Fibroblast of skin of left biceps (primary cell): ENCODE results near the gene TBL1Y.
"Not testable (repeated sequence)": the region's sequence is repeated elsewhere in the genome, so short reads cannot be mapped to it uniquely, and the experiment has no call there.

Source experiments
- DNase-seq, 2 experiments: peaks; one replicate each; pipeline ENCODE4 v3.0.0-alpha.2; 2013; ENCODE audit warnings: low read depth in 2 of 2

Gene TBL1Y

DNA sequence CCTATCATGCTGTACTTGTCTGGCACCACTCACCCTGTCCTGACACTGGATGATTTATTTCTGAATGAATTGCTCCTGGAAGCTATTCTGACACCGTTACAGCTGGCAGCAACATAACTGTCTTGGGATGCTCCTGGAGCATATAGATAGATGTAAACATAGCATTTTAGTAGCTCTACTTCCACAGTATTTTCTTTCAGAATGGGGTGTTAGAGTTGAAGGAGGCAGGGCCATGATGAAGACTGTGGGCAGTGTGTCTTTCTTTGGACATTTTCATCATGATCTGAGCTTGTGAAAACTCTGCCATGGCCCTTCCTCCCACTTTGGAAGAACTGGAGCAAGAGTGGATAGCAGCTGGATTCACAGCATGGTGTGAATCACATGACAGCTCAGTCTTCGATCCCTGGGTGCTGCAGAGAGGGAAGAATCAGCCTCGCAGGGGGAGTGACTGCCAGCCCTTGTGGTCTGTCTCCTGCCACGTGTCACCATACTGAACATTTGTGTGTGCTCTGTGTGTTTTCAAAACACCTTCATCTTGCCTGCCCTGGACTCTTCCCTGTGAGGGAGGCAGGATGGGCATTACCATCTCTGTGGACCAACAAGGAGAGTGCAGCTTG is 61.9 kb downstream of the TBL1Y start:
- DNase-seq = no peak

DNA sequence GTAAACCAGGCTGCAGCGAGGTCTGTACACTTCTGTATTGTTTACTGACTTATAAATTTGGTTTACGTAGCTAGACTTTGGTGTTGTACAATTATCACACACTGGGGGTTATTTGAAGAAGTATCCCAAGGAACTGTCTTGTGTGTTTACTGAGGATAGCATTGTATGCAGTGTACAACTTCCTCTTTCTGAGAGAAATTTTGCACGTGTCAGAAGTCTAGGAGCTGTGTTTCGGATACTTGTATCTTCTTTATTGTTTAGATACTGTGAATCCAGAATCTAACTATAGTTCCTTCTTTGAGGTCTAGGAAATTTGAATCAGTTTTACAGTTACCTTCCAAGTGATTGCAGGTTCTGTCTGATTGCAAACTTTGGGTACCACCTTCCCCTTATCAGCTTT is 64.5 kb downstream of the TBL1Y start:
- DNase-seq = no peak

DNA sequence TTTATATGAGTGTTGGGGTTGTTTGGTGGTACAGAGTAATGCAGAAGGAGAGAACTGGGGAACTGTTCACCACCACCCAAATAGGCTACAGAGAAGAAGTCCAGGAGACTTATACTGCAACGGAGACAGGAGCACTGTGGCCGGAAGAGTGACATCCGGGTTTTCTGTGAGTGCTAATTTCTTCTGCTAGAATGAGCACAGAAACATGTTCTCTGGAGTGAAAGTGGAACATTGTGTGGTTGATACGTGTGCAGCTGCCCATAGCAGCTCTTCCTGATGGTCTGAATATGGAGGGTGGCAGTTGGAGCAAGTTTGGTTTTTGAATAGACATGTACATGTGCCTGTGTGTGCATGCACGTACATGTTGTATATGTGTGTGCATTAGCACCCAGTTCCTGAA is 67.3 kb downstream of the TBL1Y start:
- DNase-seq = no peak

DNA sequence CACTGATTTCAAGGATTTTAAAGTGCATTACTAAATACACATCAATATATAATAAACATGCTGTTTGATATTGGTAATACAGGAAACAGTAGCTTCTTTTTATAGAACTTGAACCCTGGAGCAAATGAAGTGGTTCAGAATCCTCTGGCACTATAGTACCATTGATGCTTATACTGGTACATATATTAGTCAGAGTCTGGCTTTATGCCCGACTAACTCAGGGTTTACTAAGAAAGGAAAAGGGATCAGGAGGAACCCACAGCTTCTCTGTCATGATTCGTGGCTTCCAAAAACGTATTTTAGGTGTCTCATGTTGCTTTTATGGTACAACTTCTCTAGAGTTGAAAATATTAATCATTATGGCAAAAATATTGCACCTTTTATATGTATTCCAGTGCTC is 72.7 kb downstream of the TBL1Y start:
- no peak for DNase-seq

DNA sequence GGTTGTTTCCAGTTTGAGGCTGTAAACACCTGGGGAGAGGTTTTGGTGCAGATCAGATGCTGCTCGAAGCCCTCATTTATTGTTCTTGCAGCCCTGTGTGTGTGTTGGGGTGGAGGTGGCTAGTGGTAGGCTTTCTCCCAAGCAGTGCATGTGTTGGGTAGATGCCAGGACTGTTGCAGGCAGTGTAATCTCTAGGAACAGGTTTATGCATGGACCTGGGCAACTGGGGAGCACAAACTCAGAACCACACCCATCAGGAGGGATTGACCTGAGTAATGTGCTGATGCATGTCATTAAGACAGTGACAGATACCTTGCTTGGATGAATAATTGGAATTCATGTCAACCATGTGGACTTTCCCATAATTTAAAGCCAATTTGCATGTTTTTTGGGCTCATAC is 77.3 kb downstream of the TBL1Y start:
- DNase-seq = no peak

DNA sequence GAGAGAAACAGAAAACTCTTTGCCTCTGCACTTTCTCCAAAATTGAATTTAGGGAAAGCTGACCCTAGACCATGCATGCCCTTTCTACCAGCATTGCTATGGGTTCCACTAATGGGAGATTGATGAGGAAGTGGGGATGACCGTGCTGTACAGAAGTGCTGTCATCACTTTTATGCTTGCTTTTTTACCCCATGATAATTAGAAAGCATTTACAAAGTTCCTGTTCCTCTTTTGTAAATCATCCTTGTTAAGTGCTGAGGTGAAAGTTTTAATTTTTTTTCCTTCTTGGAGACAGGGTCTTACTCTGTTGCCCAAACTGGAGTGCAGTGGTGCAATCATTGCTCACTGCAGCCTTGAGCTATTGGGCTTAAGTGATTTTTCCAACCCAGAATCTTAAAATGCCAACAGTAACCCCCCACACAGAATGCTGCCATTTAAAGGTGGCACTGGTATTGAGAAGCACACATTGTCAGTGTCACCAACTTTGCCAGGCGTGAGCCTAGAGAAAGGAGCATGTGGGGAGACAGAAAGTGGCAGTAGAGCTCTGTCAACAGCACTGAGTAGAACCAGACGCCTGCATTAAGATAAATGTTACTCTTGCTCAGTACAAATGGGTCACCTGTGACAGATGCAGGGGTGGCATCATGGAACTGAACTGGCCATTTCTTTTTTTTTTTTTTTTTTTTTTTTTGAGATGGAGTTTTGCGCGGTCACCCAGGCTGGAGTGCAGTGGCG is 79.6 kb downstream of the TBL1Y start:
- no peak for DNase-seq

DNA sequence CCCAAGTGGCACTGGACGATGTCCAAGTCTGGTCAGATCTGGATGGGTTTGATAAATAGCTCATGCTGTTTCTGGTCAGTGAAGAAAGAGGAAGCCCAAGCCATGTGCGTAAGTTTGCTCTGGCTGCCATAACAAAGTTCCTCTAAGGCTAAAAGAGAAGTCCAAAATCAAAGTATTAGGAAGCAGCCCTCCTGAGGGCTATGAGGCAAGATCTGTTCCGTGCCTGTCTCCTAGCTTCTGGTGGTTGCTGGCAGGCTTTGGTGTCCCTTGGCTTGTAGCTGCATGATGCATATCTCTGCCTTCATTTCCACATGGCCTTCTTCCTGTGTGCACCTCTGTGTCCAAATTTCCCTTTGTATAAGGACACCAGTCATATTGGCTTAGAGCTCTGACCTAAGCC is 81.5 kb downstream of the TBL1Y start:
- no peak for DNase-seq

DNA sequence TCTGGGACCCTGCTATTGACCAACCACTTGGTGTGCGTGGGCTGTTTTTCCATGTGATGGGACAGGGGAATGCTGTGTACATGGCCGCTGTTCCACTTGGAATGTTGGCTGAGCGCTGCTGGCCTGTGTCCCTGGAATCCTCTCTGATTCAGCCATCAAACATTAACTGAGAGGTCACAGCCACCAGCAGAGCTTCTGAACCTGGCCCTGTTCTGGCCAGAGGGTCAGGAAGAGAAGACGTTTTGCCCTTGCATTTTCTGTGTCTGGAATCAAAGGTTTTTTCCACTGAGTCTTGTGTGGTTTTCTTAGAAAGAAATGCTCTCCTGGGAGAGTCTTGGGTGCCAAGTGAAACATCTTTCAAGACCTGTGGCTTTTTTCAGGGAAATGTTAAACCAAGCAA is 85.5 kb downstream of the TBL1Y start:
- no peak for DNase-seq

DNA sequence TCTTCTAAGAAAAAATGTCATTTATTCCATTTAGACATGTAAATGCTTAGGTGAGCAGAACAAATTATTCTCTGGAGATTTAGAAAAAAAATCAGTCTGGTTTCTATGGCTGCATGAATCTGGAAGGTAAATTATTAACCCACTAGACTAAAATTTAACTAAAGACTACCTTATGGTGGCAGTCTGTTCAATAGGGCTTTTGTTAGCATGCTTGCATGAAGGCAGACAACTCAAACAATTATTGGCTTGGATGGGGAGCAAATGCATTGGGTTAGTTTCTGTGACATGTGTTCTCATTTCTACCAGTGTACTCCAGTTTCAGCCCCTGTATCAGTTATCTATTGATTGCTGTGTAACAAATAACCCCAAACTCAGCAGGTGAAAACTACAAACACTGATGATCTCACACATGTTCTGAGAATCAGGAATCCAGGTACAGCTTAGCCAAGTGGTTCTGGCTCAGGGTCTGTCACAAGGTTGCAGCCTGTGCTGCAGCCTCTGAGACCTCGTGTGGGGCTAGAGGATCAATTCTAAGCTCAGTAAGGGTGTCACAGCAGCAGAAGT is 87.1 kb downstream of the TBL1Y start:
- no peak for DNase-seq

DNA sequence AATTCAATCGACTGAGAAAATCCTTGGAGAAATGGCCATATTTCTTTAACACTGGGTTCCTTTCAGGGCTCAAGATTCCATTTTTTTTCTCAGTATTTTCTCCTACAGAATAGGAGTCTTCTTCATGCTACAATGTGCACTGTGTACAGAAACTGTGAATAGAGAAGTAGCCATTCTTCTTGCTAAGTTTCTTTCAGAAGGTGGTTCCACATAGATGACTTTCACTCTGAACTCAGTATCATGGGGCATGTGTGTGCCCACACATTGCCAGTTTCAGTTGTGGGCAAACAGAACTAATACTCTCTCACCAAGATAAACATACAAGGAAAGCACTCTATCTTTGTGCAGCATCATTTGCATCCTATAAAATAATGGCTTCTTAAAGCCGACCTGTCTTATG is 89.4 kb downstream of the TBL1Y start:
- no peak for DNase-seq

DNA sequence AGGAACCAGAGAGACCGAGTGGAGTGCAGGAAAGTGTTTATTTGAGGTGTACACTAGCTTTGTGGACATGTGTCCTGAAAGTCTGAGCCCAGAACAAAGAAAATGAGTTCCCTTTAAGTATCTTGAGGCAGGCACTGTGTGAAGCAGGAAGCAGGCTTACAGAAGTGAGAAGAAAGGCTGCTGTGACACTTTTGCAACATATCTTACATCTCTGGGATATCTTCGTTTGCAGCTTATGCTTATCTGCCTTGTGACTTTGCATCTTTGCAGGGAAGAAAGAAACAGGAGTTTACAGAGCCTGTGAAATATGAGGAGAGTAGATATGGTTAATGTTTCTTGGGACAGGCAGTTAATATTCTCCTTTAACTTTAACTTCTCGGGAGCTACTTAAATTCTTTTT is 92.1 kb downstream of the TBL1Y start:
- DNase-seq = no peak

DNA sequence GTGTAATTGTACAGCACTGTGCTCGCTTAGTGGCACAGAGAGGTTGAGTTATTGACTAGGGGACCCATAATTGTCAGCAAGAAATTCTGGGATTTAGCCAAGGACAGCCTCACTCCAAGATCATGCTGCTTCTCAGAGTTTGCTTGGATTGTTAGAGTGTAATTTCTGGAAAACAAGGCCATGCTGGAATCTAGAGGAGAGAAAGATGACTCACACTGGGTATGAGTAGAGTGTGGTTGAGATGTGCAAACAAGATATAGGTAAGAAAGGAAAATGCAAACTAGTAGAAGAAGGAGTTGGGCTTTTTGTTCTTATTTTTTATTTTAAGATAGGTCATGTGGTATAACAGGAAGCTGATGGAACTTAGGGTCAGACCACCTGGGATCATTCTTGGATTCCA is 97.4 kb downstream of the TBL1Y start:
- DNase-seq = no peak

DNA sequence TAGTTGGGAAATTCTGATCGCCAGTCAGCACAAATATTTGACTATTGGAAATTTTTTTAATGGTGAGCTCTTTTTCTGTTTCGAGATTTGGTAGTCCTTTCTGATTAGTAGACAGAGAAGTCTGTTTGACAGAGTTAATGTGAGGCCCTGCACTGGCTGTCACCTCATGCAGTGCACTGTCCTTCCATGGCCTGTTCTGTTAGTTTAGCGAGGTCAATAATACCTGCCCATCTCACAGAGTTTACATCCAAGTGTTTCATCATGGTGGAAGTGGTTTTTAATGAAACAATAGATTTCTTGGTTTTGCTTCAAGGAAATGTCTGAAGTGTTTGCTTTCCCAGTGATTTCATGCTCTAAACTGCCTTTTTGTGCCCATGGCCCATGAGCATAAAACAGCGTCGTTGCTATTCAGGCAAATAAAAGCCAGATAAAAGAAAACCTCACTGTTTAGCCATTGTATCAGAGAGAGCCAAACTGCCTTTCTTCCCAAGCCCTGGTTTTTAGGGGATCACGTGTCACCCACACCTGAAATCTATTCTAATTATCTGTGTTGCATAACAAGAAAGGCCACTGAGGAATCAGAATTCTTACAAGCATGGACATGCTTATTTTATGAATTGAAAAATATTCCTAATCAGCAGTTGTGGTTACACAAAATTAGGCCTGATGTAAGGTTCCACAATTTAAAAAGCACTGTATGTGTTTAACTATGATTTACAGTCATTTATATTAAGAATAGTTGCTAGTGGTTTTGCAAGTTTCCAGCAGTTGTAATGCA is 98.3 kb downstream of the TBL1Y start:
- no peak for DNase-seq

DNA sequence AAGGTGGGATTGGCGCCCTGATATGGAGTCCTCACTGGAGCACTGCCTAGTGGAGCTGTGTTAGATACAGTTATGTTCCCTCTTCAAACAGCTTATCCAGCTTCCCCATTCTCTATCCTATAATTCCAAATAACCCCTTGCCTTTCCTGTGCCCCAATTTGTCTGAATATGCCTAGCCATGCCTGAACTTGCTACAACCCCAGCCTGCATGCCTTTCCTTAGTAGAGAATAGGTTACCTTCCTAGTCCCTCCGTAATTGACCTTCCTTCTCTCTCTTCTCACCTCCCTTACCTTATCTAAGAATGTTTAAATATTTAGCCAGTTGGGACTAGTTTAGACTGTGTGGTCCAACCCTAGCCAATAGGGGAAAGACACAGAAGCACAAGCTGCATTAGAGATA is 102.6 kb downstream of the TBL1Y start:
- no peak for DNase-seq

DNA sequence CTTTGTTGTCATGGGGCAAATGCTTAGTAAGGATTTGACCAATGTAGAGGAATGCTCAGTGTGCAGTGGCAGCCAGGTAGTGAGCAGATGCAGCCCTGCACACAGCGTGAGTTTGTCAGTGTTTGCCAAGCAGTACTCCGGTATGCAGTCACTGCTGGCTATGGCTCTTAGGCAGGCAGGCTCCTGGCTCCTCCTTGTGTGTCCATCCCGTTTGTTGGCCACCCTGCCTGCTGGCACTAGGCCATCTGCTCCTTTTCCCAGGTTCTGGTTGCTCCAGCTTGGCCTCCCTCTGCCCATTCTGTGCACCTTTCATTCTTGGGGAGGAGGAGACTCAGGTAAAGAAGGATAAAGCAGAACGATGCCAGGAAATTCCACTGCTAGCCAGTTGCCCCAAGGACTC is 106.0 kb downstream of the TBL1Y start:
- no peak for DNase-seq

DNA sequence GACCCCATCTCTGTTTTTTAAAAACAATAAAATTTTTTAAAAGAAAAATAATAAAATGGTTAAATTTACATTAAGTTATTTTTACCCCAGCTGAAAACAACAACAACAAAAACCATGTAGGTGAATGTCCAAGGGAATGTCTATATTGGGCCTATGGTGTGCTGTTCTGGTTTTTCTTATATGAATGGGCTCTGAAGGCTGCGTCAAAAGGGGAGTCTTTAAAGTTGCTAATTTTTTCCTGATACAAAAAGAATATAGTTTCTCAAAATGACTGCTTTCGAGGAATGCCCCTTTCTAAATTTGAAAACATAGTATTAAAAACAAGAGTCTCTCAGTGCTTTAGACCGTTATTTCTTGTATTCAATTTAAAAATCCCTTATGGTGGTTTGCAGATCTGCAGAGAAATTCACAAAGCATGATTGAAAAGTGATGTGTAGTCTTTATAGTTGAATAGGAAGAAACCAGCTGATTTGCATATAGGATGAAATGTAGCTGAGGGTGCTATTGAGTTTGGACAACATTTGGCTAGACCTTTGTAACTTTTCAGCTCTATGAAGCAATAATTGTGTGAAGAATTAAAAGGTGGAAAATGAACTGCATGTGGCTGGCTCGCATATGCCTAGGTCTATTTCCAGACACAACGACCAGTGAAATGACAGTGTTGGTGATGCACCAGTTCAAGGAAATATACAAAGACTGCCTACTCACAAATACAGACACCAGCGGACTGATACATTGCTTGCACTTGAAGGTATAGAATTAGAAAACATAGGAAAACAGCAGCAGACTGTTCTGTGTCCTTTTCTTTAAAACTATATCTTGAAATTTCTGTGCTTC is 107.0 kb downstream of the TBL1Y start:
- no peak for DNase-seq

DNA sequence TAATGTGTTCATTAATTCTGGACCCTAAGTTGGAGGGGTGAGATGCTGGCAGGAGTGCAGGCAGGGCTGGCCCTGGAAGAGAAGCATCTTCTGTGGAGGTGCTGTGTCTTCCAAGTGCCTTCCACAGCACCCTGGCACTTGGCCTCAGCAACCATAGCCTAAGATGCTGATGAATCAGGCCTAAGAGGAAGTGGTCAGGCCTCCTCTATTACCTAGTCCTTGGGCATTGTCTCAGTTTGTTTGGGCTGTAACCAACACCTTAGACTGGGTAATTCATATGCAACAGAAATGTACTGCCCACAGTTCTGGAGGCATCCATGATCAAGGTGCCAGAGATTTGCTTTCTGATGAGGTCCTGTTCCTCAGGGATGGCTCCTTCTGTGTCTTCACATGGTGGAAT is 128.5 kb downstream of the TBL1Y start:
- DNase-seq = no peak

DNA sequence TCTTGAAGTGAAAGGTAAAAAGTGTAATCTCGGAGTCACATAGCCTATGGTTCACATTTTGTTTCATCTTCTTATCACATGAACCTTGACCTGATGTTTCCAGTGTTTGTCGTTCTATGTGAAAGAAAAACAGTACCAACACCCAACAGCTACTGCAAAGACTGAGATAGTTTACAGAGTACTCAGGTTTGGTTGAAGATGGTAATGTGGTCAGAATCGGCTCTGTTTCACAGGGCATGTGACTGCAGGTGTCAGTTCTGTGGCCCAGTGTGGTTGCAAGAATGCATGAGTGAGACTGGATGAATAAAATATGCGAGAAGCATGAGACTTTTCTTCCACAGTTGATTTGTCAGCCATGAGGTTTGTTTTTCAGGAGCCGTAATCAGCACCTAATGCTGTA is 130.2 kb downstream of the TBL1Y start:
- DNase-seq = no peak

DNA sequence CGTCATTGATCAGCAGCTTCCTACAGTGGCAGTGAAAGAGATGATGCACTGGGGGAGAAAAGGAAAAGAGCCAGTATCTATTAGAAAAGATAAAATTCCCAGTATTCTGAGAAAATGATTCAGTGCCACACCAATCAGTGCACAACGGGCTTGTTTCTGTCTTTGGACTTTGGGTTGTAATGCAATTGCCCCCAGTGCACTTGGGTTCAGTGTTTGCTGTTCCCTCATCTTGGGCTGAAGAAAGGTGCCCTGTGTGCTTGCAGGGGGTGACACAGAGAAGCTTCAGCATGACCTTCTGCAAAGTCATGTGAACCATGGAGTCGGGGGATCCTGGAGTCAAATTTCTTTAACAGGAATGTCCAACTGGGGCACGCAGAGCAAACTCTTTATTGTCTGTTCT is 131.5 kb downstream of the TBL1Y start:
- DNase-seq = no peak

DNA sequence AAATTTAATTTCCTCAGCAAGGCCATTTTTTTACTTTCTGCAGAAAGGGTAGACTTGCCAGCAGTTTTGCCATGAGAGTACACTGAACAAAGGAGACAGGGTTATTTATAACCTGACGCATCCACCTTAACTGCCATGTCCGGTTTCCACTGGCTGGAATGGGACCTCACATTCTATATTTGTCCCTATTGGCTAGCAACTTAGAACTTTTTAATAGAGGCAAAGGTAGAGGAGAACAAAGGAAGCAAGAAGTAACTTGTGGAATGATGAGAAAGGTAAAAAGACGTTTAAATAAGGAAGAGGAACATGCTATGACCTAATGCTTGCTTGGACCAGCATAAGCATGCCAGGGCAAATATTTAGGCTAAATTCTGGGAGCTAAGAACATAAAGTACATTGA is 142.0 kb downstream of the TBL1Y start:
- not testable (repeated sequence) for DNase-seq

DNA sequence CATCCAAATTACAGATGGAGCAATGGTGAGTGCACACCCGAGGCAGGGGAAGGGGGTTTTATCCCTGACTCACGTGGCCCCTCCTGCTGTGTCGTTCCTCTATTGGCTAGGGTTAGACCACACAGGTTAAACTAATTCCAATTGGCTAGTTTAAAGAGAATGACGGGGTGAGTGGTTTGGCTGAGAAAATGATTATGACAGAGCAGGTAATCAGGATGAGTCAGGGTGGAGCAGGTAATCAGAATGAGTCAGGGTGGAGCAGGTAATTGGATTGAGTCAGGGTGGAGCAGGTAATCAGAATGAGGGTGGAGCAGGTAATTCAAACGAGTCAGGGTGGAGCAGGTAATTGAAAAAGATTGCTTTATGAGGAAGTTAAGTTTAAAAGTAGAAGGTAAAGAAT is 146.4 kb downstream of the TBL1Y start:
- no peak for DNase-seq

DNA sequence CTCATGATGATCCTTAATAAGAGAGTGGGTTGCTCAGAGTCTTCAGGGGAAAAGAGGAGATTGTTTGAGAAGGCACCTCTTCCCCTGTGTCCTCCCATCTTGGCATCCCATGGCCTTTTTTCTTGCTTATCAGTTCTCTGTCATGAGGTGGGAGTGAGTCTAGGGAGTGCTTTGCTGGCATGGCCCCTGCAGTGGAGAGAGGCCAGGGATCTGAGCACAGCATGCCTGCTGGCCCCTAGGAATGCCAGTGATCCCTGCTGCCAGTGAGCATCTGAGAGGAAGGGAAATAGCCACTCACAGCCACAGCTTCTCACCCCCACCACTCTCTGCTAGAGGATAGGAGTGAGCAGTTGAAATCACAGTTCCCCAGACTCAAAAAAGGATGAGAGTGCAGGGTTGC is 168.2 kb downstream of the TBL1Y start:
- no peak for DNase-seq
